ENCODE measurements around the gene SSBP3.
A peak's percentile ranks its signal among the peaks of the same experiment; 100 is the strongest.

The SSBP3 gene

DNA sequence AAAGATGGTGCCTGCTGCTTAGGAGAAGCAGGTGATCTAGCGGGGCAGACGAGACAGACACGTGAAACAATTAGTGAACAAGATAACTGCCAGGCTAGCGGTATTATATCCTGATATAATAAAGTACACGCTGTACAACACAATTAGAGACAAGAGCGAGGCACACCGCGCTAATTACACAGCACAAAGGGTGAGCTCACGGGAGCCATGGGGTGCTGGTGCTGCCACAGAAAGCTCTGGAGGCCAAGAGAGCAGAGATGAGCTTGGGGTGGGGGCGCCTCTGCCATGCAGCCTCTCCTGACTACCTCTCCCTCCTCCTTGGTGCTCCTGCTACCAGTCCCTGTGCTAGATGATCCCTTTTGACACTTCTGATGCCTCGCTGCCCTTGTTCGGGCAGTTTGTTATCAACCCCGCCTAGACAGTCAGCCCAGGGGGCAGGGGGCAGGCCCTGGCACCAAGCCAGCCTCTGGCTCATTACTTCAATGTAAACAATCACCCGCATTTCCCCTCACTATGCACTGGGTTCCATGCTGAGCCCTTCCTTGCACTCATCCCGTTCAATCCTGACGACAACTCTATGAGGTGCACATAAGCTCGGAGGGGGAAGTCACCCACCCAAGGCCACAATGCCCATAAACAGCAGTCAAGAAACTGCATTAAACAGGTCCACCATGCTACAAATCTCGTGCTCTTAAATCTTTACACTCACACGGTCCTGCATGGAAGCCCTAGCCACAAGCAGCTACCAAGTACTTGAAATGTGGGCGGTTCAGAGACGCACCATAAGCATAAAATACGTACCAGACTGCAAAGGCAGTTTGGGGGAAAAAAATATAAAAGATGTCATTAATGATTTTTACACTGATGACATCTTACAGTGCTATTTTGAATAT is 103.0 kb downstream of the SSBP3 start:
- no peak for DNase-seq (ENCODE audit: low spot score)

DNA sequence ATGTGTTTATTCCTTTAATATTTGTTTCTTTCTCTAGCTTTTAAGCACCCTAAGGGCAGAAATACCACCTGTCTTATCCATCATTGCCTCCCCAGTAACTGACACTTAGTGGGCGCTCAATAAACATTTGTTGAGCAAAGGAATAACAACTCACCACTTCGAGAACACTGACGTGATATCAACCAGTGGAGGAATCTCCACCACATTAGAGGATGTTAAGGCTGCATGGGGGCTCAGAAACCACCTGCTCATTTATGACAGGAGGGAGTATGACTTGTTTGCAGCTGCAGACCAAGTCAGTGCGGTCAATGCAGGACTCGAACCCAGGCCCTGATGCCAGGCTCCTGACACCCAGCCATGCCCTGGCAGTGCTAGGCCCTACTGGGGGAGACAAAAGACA is 103.6 kb downstream of the SSBP3 start:
- no peak for DNase-seq (ENCODE audit: low spot score)

DNA sequence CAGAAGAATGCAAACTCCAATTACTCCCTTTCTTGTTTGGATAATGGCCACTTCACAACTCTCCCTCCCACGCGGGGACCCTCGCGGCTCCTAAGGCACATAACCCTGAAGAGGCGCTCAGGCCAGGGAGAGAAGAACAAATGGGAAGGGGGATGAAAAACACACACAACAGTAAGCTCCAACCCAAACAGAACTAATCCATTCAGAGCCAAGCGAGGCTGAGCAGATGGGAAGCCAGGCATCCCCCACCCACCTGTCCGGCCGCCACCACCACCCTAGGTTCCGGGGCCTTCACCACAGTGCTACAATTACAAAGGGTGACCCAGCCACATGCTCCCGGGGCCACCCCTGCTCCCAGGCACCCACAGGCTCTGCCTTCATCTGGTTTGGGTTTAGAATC is 104.7 kb downstream of the SSBP3 start:
- DNase-seq (ENCODE audit: low spot score) = no peak

DNA sequence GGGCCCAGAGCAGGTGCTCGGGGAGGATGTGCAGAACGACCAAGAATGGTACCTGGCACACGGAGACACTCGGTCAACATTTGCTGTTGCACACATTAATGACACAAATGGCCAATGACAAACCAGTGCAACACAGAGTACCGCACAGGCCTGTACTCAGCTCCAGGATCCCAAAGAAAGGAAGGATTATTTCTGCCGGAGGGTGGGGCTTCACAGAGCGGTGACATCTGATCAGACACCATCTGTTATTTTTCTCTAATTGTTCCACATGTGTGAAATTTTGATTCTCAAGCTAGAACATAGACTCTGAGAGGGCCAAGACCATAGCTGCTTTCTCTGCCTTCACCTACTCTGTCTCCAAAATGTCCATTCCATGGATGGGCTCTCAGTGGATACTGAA is 105.8 kb downstream of the SSBP3 start:
- DNase-seq (ENCODE audit: low spot score) = no peak

DNA sequence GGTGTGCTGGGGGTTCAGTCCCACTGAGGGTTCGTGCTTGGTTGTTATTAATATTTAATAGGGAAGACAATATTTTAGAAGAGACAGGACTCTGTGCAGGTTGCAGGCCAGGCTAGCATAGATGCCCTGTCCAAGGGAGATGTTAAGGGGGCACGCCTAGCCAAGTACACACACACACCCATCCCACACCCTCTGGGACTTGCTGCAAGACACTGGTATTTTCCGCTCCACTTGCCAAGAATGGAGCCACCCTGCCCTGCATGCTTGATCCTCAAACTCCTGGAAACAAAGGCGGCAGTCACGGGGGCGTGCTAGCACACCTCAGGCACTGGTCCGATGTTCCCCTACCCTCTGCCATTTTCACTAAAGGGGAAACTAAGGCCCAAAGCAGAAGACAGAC is 107.2 kb downstream of the SSBP3 start:
- DNase-seq (ENCODE audit: low spot score) = no peak

DNA sequence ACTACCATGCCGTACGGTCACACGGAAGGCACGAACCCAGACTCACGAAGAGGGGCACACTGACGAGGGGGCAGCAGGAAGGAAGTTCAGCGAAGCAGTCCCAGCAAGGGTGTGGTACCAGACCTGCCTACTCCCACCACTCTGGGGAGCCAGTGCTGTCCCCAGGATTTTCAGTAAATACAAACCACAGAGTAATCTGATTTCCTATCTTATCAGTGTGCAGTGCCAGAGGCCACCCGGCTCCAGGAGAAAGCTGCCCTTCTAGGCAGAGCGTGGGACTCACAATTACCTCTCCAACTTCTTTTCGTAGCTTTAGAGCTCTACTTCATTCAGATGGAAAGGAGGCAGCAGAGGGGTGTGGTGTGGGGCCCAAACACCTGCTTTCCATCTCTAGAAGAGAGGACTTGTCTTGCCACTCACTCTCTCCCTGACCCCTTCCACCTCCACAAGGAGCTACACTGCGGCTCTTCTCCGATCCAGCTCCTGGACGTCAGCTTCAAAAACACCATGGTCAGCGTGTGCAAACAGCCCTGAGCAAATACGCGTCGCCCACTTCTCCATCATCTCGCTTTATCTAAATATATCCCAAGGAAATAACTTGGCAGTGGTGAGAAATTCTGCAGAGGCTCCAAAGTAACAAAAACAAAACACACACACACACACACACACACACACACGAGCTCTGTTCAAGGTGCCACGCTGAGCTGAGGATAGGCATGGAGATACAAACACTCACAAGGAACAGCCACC is 107.7 kb downstream of the SSBP3 start:
- DNase-seq (ENCODE audit: low spot score) = no peak

DNA sequence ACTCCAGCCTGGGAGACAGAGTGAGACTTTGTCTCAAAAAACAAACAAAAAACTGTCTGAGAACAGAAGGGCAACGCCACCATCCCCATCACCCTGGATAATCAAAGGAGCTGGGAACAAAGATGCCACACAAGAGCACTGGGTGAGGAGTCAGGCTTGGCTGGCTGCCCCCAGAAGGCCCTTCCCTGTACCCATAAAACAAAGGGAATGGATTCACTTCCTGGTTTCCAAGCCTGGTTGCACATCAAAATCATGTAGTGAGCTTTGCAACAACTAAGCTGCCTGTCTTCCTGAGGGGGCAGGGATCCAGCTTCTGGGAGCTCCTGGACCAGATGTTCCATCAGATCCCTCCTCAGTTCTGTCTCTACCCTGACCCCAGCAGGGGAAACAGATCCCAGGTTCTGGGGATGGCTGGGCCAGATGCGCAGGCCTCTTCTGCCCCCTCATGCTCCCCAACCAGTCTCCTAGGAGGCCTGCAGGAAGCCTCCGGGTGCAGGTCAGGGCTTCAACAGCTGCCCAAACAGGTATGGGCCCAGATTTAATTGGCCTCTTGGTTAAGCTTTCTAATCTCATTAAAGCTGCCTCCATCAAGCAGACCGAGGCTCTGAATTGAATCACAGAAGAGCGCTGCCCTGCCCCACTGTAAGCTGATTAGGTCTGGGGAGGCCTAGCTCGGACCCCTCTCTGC is 108.5 kb downstream of the SSBP3 start:
- DNase-seq (ENCODE audit: low spot score) = no peak

DNA sequence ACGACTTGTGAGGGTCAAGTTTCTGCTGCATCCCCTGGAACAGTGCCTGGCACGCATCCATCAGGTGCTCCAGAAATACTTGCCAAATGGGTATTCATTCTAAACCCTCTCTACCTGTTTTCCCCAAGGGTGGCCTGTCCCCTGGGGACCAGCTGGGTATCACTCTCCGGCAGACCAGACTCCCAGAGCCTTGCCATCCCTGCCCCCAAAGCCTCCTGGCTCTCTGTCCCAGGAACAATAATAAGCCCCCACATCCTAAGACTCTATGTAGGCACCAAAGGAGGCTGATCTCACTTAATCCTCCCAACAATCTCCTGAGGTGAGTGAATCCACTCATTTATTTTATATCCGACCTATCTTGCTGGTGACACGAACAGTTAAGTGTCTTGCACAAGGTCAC is 109.5 kb downstream of the SSBP3 start:
- no peak for DNase-seq (ENCODE audit: low spot score)

DNA sequence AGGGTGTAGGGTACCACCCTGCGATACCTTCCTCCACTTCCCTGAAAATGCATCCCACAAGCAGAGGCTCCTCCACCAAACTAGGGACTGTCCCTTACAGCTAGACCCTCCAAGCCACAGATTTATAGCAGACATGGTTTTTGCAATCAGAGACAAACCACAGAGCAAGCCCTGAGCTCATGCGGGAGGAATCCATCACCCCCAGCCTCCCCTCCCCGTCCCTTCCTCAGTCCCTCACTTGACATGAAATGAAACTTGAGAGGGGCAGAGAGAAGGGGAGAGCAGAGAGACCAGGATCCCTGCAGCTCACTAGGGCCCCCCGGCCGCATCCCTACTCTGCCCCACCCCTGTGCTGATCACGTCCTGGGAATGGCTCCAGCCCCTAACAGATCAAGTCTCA is 111.3 kb downstream of the SSBP3 start:
- DNase-seq (ENCODE audit: low spot score) = no peak

DNA sequence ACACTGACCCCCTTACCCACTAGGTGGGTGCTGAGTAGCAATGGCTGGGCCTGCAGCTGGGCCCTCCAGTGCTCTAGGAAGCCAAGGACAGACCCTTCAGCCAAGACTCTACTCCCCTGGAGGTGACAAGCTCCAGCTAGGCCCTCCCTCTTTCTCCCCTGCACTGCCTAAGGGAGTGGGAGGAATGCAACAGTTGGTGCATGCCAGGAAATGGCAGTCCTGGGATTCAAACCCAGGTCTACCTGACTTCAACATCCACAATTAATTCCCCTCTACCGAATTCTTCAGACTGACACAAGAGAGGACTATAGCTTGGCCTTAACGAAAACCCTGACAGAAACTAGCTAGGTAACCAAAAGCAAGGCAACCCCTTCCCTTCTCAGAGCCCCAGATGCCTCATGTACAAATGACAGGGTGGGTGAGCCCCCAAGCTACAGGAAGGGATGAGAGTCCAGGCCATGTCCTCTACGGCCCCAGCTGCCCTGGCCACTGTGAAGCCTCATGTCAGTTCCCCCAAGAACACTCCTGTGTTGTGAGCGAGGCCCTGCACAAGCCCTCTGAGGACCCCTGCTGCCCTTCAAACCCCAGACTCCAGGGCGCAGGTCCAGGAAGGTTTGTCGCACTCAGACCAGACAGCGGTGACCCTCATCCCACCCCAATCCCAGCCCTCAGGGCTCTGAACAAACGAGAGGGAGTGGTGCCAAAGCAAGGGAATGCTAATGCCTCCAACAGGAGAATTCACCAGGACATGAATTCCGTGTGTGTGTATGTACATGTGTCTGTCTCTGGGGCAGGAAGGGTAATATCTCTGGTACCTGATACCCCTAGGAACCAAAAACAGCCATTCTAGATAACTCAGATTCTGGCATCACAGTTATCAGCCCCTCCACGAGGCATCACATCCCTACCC is 113.9 kb downstream of the SSBP3 start:
- no peak for DNase-seq (ENCODE audit: low spot score)

DNA sequence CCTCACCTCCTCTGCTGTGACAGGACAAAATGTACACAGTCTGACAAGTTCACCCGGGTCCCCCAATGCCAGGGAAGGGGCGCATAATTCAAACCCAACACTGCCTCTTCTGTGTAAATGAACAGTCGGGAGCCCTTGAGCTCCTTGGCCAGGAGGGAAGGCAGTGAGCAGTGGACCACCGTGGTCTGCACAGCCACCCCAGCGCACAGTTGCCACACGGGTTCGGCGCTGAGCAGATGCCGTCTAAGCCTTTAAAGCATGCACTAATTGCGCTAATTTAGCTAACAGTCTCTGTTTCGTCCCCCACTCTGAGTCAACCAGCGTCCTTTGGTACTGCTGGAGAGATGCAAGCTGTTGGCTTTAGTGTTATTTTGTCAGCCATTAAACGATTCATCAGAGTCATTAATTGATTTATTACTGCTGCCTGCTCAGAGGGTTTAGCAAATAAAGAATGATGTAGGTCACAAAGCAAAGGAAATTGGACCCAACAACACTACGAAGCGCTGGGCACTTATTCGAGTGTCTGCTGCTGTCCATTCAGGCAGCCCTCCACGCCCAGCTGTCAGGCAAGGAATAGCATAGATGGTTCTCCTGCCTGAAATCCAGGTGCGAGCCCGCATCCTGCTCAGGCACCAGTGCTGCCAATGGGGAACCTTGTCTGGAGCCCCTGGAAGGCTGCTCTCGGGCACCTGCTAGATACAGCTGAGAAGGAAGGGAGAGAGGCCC is 114.8 kb downstream of the SSBP3 start:
- DNase-seq (ENCODE audit: low spot score) = no peak

DNA sequence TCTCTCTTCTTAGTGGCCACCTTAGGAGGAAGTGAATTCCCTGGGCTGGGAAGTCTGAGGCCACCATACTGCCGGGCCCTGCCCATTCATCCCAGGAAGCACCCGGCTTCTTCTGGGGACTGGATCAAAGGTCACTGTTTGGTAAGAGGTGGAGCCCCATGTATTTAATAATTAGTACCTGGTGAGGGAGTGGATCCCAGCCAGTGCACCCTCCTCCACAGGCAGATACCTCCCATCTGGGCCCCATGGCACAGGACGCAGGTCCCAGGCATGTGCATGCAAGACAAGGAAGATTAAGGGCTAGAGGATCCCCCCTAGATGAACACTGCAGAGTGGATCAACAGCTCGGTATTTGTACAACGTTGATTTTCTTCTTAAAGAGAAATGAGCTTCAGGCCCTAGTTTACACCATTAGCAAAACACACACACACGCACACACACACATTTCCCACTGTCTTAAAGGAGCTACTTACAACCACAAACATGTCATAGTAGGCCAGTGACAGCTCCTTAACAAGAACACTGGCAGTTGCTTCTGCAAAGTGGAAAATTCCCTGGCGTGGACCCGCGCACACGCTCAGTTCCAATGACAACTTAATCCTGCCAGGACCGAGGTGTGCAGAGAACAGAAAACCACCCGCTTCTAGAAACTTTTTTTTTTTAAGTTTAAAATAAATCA is 115.5 kb downstream of the SSBP3 start:
- DNase-seq (ENCODE audit: low spot score) = no peak

DNA sequence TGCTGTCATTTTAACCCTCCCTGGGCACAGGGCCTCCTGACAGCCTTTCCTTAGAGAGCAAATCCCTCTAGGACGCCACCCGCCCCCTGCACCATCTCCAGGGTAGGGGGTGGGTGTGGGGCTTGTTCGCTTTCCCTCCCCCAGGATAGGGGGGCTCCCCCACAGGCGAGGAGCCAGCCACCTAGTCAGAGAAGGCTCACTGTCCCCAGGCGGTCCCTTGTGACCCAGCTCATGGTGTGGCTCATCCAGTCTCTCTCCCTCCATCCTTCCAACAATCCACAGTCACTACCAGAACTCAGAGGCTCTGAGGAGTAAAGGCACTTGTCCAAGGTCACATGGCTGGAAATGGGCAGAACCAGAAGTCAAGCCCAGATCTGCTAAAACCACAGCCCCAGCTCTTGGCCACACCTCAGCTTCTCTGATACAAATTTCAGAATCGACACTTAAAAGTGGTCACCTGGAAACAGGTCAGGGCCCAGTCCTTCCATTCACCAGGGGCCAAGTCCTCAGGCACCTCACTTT is 116.4 kb downstream of the SSBP3 start:
- DNase-seq (ENCODE audit: low spot score) = no peak

DNA sequence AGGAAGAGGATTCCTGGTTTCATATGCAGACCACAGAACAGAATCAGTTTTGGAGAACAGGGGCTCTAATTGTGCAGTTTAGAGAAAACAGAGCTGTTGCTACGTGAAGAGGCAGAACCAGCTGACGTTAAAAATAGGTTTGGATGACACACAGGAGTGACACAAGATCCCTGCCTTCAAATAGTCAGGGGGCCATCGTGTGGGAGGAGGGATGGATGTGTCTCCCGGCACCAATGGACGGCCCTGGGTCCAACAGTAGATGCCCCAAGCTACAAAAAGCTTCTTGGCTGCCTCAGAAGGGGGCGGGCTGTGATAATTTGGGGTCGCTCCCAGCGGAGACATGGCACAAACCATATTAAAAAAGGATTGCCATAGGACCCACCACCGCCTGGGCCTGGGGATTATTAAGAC is 118.4 kb downstream of the SSBP3 start:
- DNase-seq (ENCODE audit: low spot score) = no peak

DNA sequence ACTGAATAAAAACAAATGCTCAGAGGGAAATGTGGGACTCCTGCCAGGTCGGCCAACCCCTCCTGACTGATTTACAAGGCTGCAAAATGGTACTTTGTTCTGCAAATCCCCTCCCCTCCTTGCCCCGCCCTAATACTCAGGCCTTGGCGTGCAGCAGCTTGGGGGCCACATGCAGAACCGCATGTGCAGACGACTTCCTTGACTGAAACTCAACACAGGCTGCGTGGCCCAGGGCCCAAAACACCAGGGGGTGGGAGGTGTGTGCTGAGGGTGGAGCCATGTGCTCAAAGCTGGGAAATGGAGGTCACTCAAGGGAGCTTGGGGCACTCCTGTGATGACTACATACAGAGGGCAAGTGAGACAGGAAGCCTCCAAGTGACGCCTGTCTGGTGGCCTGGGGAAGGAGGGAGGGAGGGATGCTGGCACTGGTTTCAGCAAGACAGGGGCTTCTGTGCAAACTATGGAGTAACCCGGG is 119.0 kb downstream of the SSBP3 start:
- DNase-seq (ENCODE audit: low spot score) = peak; percentile 68

DNA sequence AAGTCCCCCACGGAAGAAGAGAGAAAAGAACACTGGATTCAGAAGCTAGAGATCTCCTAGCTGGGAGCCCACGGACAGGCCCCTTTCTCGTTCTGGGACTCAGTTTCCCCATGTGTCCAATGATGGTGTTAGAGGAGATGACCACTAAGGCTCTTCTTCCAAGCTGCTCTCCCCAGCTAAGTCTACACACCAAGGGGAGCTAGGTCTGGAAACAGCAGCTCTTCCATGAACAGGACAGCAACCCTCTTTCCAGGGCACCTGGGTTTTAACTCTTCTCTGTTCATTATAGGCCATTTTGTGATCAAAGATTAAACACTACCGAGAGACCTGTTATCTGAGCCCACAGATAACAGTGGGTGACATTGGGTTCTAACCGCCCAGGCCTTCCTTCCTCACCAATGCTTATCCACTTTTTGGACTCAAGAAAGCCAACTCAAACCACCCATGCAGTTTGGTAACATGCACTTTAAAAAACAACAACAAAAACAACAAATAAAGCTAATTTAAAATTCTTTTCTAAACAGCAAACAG is 120.3 kb downstream of the SSBP3 start:
- no peak for DNase-seq (ENCODE audit: low spot score)

DNA sequence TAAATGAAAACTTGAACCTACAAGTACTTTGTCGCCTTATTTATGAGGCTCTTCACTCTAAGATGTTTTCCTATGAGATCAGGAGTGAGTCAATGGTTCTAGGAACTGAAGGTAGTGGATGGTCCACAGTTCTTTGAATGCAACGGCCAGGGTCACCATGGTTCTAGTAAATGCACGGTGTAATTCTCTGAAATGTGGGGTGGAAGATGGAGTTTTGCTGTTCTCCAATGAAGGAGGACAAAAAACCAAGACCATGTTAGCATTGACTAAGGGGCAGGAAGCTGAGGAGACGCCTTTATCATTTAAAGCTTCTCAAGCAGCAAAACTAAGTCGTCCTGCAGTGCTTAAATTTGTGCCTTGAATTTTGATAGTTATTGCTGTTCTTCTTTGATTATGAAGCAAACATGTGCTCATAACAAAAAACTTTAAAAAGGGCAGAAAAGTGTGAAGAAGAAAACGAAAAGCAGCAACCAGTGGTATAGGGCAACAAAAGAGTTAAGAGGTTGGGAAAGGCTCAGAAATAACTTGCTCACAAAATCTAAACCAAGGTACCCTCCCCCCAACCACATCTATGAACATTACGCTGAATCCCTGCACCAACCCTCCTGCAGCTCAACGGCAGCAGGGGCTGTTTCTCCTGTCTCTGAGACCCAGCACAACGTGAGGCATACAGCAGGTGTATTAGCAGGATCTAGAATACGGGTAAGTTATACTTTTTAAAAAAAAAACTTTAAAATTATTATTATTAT is 121.2 kb downstream of the SSBP3 start:
- peak; percentile 39 for DNase-seq (ENCODE audit: low spot score)

DNA sequence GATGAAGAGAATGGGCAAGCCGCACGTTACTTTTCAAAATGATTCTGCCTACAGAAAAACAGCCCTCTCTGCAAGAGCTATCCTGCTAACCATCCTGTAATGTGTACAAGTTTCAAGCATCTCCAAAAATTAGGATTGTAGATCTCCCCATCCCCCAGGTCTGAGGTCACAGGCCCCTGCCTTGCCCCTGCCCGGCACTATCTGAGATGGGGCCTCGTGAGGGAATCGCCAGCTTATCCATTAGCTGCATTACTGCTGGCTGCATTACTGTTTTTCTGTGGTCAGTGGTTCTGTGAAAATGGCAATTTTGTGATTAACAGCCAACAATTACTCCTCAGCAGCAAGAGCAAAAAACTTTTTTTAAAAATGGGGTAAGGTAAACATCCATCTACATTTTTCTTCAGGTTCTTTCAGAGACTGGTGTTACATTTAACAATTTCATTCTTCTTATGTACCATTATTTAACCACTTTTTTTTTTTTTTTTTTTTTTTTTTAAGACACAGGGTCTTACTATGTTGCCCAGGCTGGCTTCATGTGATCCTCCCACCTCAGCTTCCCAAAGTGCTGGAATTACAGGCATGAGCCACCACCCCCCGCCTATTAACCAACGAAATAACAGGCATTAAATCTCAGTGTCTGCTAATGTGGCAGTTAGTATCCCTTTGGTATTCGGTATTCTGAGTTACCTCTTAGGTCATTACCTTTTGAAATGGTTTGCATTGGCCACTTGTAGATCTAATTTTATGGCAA is 122.4 kb downstream of the SSBP3 start:
- no peak for DNase-seq (ENCODE audit: low spot score)

Data from activated CD4-positive, alpha-beta T cell treated with anti-CD3 and anti-CD28 coated beads, Interleukin-2, Interleukin-4, amounts not matched to agents 100 ng/mL and 50 ng/mL, durations not matched to agents 16 hours and 8 hours (primary cell).